K562 (cell line): ENCODE measurements around the gene ECSIT. TPM values are rescaled to one million over a fixed set of nuclear protein-coding genes. Genes with fewer than 3 reads are reported as not detected.

Source experiments
- DIDO1 ChIP-seq: fragments of 450-650 bp; IDR thresholded peaks from 2 replicates; pipeline ENCODE4 v1.6.1; 2016; ENCODE audit warnings: low read depth, missing biosample characterization, missing genetic modification characterization
- HDAC2 ChIP-seq: fragments of 450-650 bp; IDR thresholded peaks from 2 replicates; pipeline ENCODE4 v1.6.1; 2016; ENCODE audit warnings: mild to moderate bottlenecking
- HNRNPH1 ChIP-seq: fragments of 200-400 bp; formaldehyde crosslinking; optimal IDR thresholded peaks from 2 replicates; pipeline ENCODE3; 2017; ENCODE audit warnings: low read depth, mild to moderate bottlenecking, low read length, moderate library complexity
- HNRNPL ChIP-seq: fragments of 200-400 bp; formaldehyde crosslinking; IDR thresholded peaks from 2 replicates; pipeline ENCODE4 v1.6.1; 2017; ENCODE audit warnings: low read depth, mild to moderate bottlenecking, low read length
- HOXB6 ChIP-seq: fragments of 250-450 bp; sonication (Bioruptor Pico); IDR thresholded peaks from 2 replicates; pipeline ENCODE4 v1.5.1; 2022; ENCODE audit warnings: mild to moderate bottlenecking, borderline replicate concordance
- NFIC ChIP-seq: fragments of 450-650 bp; IDR thresholded peaks from 2 replicates; pipeline ENCODE4 v1.6.1; 2017; ENCODE audit warnings: mild to moderate bottlenecking, inconsistent platforms
- PCBP2 ChIP-seq: fragments of 200-400 bp; formaldehyde crosslinking; IDR thresholded peaks from 2 replicates; pipeline ENCODE4 v1.6.1; 2018; ENCODE audit warnings: low read length, low read depth, mild to moderate bottlenecking, moderate library complexity; ENCODE audit not compliant: poor library complexity, severe bottlenecking
- PHF20 ChIP-seq: fragments of 450-650 bp; IDR thresholded peaks from 2 replicates; pipeline ENCODE4 v1.6.1; 2018; ENCODE audit not compliant: partially characterized antibody
- POLR2H ChIP-seq: IDR thresholded peaks from 2 replicates; pipeline ENCODE4 v1.6.1; 2016; ENCODE audit warnings: missing genetic modification characterization, low read depth, mild to moderate bottlenecking, control low read depth, missing compliant biosample characterization, moderate library complexity
- PRMT5 ChIP-seq: sonication (generic); formaldehyde crosslinking; IDR thresholded peaks from 2 replicates; pipeline ENCODE4 v1.5.0; 2020; ENCODE audit warnings: missing genetic modification reagents
- SLC30A9 ChIP-seq: fragments of 250-450 bp; sonication (Bioruptor Pico); IDR thresholded peaks from 2 replicates; pipeline ENCODE4 v1.8.0; 2022; ENCODE audit warnings: mild to moderate bottlenecking, moderate library complexity
- SMARCB1 ChIP-seq: IDR thresholded peaks from 2 replicates; pipeline ENCODE4 v1.6.1; 2011; ENCODE audit warnings: improper control_type of control experiment, low read depth; ENCODE audit not compliant: insufficient read length
- TSC22D4 ChIP-seq: fragments of 450-650 bp; IDR thresholded peaks from 2 replicates; pipeline ENCODE4 v1.6.1; 2016; ENCODE audit warnings: missing genetic modification characterization, missing biosample characterization, control low read depth
- ZFPM2 ChIP-seq: fragments of 250-450 bp; sonication (Bioruptor Pico); IDR thresholded peaks from 2 replicates; pipeline ENCODE4 v1.5.1; 2022; ENCODE audit warnings: mild to moderate bottlenecking
- ZNF197 ChIP-seq: fragments of 200-800 bp; sonication (Bioruptor generic); IDR thresholded peaks from 2 replicates; pipeline ENCODE4 v1.6.1; 2016; ENCODE audit warnings: low read depth, missing genetic modification characterization, missing compliant biosample characterization
- ZNF507 ChIP-seq: conservative IDR thresholded peaks from 2 replicates; pipeline ENCODE4 v1.6.1; 2017; ENCODE audit warnings: missing genetic modification characterization, missing compliant biosample characterization
- ZNF75A ChIP-seq: fragments of 450-650 bp; formaldehyde crosslinking; IDR thresholded peaks from 2 replicates; pipeline ENCODE4 v1.4.0; 2020; ENCODE audit warnings: mild to moderate bottlenecking
- polyA plus RNA-seq, 8 experiments: library from polyadenylated mRNA; depleted of rRNA in 4 of 8; stranded (reverse) in 5 of 8; unstranded in 3 of 8; fragments of >200 nt; fragmentation: Nextera tagmentation in 2 of 8; fragmentation: Illumina TruSeq in 1 of 8; extraction: Ambion mirVana in 2 of 8; extraction: Trizol in 1 of 8; gene quantifications; 2 replicates each; pipeline versions ENCODE4 v1.2.1 to v1.2.3, GENCODE V29; 2011 to 2014; ENCODE audit warnings: inconsistent platforms in 1 of 8, missing spikeins in 1 of 8
- total RNA-seq, 7 experiments: library from RNA; depleted of rRNA in 6 of 7; stranded (reverse); fragments of >200 nt in 6 of 7; fragmentation: Illumina TruSeq in 2 of 7; extraction: Trizol in 2 of 7; gene quantifications; 2 replicates each; pipeline versions ENCODE4 v1.2.1 to v1.2.3, GENCODE V29; 2011 to 2021; ENCODE audit warnings: low replicate concordance in 1 of 7
- TF ChIP-seq, protein P1 (sequence below): fragments of 450-650 bp; IDR thresholded peaks from 2 replicates; pipeline ENCODE4 v1.6.1; 2017; ENCODE audit warnings: antibody characterized with exemption
- TF ChIP-seq, protein P2 (sequence below): fragments of 250-450 bp; sonication (Bioruptor Pico); IDR thresholded peaks from 2 replicates; pipeline ENCODE4 v1.5.0; 2021; ENCODE audit warnings: mild to moderate bottlenecking, moderate library complexity
- TF ChIP-seq, protein P3 (sequence below): fragments of 250-450 bp; sonication (Bioruptor Pico); IDR thresholded peaks from 2 replicates; pipeline ENCODE4 v1.5.0; 2021
- TF ChIP-seq, protein P4 (sequence below): fragments of 250-450 bp; sonication (Bioruptor Pico); IDR thresholded peaks from 2 replicates; pipeline ENCODE4 v1.5.0; 2020; ENCODE audit warnings: mild to moderate bottlenecking

Gene ECSIT
- total and polyA plus RNA-seq, 9 of the 15 experiments (the other 6 are each of a cell fraction or from before 2014, with no cell fraction given) = 1.1 to 82.5 (median 43.9) TPM

DNA sequence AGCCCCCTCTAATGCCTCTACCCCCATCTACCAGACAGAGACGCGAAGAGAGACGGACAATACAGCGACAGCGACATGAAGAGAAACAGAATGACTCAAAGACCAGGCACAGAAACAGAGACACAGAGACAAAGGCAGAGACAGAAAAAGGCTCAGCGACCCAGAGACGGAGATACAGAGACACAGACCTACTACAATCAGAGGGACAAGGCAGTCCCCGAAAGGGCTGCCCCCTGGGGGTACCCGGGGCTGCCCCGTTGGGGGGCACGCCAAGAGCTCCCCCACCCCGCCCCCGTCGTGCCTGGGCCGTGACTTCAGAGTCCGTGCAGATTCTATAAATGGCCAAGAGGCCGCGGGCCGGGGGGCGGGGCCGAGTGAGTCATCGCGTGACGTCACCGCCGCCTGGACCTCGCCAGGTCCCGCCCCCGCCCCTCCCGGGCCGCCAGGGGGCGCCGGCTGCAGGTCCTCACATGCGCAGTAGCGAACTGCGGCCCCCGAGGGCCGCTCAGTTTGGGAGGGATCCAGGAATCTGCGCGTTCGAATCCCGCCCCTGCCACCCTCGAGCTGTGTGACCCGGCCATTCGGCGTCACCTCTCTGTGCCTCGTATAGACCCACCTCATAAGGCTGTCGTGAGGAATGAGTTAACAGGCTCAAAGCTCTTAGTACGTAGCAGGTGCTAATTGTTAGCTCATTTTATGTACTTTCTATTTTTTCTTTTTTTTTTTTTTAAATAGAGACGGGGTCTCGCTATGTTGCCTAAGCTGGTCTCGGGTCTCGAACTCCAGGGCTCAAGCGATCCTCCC lies 7.1 kb upstream of the ECSIT start (continued):
- TF ChIP-seq, protein P1, sequence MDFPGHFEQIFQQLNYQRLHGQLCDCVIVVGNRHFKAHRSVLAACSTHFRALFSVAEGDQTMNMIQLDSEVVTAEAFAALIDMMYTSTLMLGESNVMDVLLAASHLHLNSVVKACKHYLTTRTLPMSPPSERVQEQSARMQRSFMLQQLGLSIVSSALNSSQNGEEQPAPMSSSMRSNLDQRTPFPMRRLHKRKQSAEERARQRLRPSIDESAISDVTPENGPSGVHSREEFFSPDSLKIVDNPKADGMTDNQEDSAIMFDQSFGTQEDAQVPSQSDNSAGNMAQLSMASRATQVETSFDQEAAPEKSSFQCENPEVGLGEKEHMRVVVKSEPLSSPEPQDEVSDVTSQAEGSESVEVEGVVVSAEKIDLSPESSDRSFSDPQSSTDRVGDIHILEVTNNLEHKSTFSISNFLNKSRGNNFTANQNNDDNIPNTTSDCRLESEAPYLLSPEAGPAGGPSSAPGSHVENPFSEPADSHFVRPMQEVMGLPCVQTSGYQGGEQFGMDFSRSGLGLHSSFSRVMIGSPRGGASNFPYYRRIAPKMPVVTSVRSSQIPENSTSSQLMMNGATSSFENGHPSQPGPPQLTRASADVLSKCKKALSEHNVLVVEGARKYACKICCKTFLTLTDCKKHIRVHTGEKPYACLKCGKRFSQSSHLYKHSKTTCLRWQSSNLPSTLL = no peak
- no peak for TF ChIP-seq HNRNPH1
- no peak for TF ChIP-seq ZFPM2 (CRISPR knock-in tag)
- TF ChIP-seq ZNF507 (tag) = no peak
- TF ChIP-seq SLC30A9 (CRISPR knock-in tag) = no peak
- TF ChIP-seq SMARCB1 = peak; percentile 80
- TF ChIP-seq ZNF197 (CRISPR knock-in tag) = no peak
- no peak for TF ChIP-seq ZNF75A
- TF ChIP-seq NFIC = peak; percentile 78
- TF ChIP-seq, protein P2, sequence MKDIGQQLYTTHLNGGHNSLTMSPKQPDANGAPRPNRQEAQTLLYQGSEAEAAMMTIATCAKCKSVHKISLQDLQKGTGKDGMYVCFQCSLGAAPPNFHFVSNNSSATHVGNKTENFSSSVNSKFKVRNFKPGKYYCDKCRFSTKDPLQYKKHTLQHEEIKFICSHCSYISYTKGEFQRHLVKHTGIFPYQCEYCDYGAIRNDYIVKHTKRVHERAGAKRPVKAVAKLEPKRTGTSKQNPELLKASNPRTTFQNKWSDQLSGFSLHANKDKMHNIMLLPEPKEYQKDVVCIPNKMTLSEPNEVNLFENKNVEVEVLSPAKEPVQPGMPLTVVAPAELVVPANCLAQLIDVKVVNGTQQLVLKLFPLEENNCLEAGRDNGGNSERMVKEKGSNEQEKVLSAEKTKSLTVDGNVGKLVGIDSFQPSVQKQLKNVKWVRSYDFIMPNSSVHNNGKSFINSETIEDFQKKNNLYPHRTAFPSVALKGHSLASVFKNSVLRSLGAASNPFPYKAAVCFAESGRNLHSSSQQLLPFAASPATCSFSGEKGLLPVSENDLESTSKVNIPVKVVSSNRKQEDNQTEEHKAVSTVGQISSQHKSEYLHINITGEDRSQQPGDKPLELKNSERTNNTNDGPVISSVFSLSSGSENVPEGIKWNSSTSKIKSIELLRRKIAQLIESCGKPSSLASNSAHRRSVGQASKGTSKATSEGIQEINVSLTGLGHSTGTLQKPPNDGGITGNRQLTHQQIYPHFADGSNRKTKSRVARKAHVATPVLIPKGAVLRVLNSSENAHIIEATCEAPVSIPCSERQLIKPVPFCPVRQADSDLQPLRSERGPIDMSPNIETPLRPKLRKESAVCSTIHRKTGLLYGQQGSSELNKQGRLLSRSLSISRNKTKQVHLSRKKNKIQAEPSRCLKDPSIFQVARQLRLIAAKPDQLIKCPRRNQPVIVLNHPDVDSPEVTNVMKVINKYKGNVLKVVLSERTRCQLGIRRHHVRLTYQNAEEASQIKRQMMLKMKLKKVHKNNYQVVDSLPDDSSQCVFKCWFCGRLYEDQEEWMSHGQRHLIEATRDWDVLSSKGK (CRISPR knock-in tag) = no peak
- TF ChIP-seq HDAC2 = peak; percentile 76
- TF ChIP-seq, protein P3, sequence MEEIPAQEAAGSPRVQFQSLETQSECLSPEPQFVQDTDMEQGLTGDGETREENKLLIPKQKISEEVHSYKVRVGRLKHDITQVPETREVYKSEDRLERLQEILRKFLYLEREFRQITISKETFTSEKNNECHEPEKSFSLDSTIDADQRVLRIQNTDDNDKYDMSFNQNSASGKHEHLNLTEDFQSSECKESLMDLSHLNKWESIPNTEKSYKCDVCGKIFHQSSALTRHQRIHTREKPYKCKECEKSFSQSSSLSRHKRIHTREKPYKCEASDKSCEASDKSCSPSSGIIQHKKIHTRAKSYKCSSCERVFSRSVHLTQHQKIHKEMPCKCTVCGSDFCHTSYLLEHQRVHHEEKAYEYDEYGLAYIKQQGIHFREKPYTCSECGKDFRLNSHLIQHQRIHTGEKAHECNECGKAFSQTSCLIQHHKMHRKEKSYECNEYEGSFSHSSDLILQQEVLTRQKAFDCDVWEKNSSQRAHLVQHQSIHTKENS = no peak
- no peak for TF ChIP-seq TSC22D4 (tag)
- no peak for TF ChIP-seq PCBP2
- 0 out of 2 replicates have a peak, but pooled peaks have one; percentile 25 for TF ChIP-seq HNRNPL
- no peak for TF ChIP-seq POLR2H (tag)
- TF ChIP-seq PHF20 = peak; percentile 73
- no peak for TF ChIP-seq PRMT5 (CRISPR knock-in tag)
- TF ChIP-seq, protein P4, sequence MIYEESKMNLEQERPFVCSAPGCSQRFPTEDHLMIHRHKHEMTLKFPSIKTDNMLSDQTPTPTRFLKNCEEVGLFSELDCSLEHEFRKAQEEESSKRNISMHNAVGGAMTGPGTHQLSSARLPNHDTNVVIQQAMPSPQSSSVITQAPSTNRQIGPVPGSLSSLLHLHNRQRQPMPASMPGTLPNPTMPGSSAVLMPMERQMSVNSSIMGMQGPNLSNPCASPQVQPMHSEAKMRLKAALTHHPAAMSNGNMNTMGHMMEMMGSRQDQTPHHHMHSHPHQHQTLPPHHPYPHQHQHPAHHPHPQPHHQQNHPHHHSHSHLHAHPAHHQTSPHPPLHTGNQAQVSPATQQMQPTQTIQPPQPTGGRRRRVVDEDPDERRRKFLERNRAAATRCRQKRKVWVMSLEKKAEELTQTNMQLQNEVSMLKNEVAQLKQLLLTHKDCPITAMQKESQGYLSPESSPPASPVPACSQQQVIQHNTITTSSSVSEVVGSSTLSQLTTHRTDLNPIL = no peak
- no peak for TF ChIP-seq HOXB6
- no peak for TF ChIP-seq DIDO1
